CD4-positive, alpha-beta T cell treated with Interleukin-6 at 100 ng/mL for 8 hours (primary cell): ENCODE measurements around the gene PJA2.
A peak's percentile ranks its signal among the peaks of the same experiment; 100 is the strongest.

ENCODE experiments used
- DNase-seq: peaks from one replicate; pipeline ENCODE4 v3.0.0-alpha.2; 2020; ENCODE audit warnings: mixed read lengths, low spot score

Gene PJA2

DNA sequence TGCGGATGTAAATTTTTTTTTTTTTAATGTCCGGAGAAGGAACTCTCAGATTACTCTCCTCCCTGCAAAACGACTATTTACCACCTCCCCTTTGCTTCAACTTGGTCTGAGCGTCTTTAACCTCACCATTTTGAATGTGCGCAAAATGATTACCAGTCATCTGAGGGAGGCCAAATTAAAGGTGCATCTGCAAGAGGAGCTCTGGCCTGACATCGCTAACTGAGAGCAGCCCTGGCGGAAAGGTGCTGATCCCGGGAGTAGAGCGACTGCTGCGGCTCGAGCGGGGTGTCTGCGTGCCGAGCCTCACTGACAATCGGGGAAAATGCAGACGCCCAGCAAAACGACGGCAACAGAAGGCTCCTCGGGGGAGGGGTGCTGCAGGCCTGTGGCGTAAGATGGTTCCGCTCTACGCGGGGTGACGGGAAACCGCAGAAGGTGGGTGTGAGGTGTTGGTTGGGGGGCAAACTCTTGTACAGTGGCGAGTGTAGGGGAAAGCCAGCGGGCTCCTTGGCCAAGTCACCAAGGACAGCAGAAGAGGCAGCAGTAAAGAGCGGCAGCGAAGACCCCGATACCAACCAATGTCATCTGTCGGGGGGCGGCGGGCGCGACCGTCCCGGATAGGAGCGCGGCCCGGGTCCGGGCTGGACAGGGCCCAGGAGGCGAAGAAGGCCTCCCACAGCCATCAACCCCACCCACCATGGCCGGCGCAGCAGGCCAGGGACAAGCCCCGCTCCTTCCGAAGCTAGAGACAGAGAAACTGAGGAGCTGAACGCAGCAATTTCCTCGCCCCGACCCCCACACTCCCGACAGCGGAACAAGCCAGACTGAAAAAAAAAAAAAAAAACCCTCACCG, 557 bp downstream of the PJA2 start:
- DNase-seq = peak; percentile 77

DNA sequence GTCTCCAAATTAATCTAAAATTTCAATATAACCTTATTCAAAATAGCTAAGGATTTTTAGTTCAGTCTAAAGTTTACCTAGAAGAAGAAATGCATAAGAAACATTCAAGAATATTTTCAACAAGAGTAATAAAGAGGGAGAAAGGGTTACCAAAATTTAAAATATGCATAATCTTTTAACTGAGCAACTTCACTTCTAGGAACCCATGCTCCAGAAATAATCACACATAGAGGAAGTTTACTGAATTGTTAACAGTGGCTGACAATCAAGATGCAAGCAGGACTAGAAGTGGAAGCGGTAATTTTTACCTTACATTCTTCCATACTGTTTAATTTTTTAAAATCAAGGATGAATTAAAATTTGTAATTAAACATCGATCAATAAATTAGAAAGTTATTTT, 1.9 kb downstream of the PJA2 start:
- DNase-seq = no peak

DNA sequence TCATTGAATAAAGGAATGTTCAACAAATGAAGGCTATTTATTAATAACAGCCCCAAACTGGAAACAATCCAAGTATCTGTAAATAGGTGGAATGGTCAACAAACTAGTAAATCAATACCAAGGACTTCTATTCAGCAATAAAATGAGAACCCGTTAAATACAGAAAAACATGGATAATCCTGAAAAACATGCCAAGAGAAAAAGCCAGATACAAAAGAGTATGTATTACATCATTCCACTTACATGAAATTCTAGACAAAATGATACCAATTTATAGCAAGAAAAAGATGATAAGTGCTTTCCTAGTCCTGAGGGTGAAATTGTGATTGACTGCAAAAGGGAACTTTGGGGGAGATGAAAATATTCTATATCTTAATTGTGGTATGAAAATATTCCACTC, 3.1 kb downstream of the PJA2 start:
- no peak for DNase-seq

DNA sequence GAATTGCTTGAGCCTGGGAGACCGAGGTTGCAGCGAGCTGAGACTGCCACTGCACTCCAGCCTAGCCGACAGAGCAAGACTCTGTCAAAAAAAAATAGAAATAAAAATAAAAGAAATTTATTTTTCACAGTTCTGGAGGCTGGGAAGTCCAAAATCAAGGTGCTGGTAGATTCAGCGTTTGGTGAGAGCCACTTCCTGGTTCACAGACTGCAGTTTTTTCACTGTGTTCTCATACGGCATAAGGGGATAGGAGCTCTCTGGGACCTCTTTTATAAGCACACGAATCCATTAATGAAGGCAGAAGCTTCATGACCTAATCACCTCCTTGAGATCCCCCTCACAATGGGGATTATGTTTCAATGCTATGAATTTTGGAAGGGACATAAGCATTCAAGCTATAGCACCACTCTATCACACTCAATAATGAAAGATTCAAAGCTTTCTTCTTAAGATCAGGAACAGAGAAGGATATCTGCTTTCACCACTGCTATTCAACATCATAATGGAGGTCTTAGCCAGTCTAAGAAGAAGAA, 5.3 kb downstream of the PJA2 start:
- DNase-seq = no peak

DNA sequence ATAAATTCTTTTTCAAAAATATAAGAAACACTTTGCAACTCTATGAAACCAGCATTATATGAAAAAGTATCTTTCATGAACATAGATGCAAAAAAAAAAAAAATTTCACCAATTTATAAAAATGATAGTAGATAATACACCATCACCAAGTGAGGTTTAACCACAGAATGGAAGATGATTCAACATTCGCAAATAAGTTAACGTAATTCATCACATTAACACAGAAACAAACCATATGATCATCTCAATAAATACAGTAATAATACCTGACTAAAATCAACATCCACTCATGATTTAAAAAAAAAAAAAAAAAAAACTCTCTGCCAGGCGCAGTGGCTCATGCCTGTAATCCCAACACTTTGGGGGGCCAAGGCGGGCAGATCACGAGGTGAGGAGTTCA, 6.3 kb downstream of the PJA2 start:
- DNase-seq = no peak

DNA sequence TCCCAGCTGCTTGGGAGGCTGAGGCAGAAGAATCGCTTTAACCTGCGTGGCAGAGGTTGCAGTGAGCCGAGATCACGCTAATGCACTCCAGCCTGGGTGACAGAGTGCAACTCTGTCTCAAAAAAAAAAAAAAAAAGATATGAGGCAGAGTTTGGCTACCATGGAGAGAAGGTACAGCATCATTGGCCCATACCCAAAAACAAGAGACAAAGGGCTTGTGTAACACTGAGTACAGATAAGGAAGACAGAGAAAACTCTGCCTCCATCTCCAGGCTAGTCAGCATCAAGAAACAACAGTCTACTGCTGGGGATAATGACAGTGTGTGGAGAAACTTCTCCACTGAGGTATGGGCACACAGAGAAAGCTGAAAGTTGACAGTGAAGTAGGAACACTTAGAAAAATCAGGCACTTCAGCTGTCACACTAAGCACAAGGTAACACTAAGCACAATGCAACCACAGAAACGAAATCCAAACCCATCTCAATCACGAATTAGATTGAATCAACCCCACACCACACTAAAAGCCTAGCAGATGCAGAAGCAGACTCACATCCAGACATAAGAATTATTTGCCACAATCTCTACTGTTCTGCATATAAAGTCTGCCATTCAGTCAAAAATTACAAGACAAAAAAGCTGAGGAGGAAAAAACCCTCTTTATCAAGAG, 10.5 kb downstream of the PJA2 start:
- DNase-seq = no peak

DNA sequence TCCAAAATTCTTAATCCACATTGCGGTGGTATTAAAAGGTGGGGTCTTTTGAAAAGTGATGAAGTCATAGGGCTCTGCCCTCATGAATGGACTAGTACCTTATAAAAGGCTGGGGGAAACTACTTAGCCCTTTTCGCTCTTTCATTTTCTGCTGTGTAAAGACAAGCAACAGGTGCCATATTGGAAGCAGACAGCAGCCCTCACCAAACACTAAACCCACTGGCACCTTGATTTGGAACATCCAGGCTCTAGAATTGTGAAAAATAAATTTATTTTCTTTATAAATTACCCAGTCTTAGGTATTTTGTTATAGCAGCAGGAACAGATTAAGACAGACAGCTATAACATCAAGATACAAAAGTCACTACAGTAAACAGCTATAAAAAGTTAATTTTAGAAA, 12.8 kb downstream of the PJA2 start:
- DNase-seq = no peak

DNA sequence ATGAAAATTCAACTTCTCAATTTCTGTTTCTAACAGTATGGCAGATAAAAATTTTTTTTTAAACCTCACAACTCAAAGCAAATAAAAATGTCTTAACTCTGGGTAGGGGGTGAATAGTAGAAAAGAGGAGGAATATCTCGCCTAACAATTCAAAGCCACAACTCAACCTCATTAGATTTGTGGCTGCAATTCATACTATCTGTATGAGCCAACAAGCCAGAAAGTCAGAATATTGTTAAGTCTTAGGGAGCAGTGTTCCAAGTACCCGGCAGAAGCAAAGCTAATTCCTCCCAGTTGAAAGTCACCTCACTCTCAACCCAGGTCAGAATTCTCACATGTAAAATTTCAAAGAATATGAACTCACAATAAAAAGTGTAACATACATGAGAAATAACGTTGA, 15.0 kb downstream of the PJA2 start:
- DNase-seq = no peak

DNA sequence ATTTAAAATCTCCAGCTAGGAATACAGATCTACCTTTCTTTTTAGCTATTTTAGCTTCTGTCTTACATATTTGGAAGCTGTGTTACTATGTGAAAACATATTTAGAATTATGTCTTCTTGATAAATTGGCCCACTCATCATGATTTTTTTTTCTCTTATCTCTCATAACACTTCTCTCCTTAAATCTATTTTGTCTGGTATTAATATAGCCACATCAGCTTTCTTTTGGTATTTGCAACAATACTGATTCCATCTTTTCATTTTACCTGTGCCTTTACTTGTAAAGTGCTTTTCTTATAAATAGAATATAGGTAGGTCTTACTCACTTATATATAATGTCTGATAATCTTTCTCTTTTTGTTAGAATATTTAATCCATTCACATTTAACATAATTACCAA, 19.6 kb downstream of the PJA2 start:
- DNase-seq = no peak

DNA sequence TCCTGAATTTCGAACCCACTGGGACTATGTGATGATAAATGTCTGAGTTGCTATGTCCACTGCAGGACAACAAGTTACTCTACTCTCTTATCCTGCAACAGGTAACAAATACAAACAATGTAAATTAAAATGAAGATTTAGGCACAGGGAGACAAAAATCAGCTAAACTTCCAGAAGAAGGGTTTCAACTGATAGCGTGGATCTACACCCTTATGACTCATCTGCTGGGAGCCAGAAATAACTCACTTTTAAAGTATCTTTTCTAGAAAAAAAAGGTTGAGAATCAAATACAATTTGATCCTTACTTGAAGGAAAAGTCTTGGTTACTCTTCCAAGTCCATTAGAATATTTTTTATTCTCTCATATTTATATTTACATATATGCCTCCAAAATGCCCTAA, 21.4 kb downstream of the PJA2 start:
- no peak for DNase-seq

DNA sequence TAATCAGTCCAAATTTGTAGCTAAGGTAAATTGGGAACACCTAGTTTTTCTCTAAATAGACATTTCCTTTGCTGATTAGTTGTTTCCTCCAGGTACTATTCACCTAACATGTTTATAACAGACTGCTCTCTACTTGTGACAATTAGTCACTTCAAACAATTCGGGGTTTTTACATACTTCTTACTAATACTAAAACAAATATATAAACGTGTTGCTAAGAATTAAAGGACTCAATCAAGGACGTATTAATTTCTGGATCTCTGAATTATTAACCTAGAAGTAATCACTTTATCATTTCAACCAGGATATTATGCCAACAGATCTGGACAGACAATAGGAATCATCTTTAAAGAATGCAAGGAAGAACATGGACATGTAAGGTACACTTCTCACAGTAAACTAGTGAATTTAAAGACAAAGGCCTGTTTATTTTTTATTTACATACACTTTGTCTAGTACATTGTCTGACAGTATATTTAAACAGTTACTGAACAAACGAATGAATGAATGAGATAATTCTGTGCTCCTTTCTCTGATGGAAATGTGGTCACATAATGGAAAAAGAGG, 22.3 kb downstream of the PJA2 start:
- DNase-seq = no peak

DNA sequence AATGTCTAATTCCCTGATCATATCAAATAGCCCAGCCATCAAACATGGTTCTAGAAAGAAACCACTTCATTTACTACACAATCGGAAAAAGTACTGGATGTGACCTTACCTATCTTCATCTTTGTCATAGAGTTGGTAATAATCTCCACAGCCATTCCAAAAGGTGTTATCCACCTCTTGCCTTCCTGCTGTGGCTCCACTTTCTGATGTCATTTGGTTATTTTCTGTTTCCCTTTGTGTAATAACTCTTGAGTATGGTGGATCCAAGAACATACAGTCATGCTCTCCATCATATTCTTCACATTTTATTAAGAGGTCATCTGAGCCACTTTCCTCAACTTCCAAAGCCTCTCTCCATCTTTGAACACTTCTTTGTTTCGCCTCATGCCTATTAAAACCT, 31.7 kb downstream of the PJA2 start:
- DNase-seq = no peak

DNA sequence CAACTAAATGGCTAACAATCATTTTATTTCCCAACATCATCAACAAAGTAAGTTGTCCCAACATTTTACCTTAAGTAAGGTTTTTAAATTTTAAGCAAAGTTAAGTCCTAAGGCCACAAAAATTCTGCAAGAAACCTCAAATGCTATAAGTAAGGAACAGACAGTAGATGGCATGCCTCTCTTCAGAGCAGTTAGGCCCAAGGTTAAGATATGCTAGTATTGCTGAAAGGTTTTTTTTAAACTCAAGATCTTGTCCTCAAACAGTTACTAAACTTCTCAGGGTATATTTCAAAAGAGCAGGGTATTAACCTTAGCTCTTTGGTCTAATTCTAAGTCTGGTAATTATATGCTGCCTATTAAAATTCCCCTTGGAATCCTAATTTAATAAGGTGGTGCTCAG, 35.1 kb downstream of the PJA2 start:
- DNase-seq = no peak

DNA sequence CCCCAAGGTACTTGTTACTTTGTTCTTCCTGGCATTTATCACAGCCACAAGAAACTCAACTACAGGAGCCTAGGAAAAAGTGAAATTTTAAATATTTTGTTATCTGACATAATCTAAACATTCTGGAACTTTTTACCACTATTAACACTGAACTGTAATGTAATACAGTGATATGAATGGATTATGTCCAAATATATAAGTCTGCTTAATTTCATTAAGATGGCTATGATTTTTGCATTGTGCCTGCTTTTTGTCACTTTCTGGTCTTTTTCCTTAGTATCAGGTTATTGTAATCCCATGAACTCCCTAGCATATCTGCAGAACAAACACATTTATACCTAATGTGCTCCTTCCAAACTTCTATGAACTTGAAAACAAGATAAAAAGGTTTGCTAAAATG, 35.8 kb downstream of the PJA2 start:
- no peak for DNase-seq

DNA sequence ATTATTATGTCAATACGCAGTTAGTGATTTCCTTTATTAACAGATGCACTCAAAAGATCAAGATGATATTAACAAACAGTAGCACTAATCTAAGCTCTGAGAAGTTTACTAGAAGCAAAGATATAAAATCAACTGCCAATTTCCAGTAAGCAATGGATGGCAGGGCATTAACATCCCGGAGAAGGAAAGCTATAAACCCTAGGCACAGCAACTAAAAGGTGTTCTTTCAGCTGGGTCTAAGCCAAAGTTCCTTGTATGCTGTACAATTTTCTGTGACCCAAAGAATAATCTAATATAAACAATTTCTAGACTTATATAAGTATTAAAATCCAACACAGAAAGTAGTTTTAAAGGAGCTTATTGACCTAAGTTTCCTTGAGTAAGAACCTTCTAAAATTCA, 39.4 kb downstream of the PJA2 start:
- DNase-seq = no peak

DNA sequence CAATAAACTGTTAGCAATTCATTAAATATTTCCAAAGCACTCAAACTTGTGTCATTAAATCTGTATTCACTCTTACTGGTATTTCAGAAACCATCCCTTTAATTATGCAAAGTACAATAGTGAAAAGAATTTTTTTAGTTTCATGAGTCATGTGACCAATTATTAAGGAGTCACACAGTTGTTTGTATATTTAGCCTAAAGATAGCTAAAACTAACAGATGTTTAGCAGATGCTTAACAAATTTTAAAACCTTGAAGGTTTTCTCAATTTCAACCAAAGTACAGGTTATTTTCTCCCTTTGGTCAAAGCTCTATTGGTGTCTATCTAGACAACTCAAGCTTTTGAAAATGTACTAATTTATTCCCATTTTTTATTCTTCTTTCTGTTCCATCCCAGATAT, 44.1 kb downstream of the PJA2 start:
- DNase-seq = no peak

DNA sequence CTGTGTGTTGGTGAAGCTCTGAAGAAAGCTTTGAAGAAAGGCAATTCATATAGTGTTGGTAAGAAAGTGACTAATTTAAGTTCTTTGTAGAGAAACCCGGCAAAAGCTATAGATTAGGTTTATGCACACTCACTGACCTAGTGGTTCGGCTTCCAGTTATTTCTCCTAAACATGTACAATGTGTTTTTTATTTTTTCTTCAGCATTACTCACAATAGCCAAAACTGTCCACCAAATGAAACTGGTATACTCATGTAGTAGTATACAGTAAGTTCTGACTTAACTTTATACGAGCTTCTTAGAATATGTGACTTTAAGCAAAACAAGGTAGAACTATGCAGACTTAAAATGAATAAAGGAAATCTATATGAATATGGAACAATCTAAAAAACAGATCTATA, 44.8 kb downstream of the PJA2 start:
- no peak for DNase-seq

DNA sequence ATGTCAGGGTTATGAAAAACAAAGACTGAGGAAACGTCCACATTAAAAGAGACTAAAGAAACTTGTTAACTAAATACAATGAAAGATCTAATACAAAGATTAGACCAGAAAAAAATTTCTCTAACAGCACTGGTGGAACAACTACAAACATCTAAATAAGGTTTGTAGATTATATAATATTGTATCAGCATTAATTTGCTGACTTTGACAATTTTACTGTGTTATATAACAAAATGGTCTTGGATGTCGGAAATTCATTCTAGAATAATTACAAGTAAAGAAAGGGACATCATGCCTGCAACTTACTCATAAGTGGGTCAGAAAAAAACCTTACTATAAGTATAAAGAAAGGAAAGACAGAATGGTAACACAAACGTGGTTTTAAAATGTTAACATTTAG, 50.1 kb downstream of the PJA2 start:
- no peak for DNase-seq

DNA sequence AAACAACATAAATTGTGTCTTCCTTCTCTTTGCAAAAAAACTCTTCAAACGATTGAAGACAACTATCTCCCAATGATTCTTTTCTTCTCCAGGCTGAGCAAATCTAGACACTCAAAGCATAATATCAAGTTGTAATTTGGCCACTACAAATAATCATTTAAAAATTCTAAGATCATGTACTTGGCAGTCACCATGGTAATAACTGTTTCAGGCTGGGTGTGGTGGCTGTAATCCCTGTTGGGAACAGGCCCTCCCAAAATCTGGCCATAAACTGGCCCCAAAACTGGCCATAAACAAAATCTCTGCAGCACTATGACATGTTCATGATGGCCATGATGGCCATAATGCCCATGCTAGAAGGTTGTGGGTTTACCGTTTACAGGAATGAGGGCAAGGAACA, 52.0 kb downstream of the PJA2 start:
- no peak for DNase-seq

DNA sequence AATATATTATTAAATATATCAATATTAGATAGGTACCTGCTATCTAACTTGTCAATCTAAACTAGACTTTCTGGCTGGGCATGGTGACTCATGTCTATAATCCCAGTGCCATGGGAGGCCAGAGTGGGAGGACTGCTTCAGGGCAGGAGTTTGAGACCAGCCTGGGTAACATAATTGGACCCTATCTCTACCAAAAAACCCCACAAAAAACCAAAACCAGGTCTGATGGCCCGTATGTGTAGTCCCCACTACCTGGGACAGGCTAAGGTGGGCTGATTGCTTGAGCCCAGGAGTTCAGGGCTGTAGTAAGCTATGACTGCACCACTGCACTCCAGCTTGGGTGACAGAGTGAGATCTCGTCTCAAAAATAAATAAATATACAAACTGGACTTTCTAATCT, 55.0 kb downstream of the PJA2 start:
- no peak for DNase-seq

DNA sequence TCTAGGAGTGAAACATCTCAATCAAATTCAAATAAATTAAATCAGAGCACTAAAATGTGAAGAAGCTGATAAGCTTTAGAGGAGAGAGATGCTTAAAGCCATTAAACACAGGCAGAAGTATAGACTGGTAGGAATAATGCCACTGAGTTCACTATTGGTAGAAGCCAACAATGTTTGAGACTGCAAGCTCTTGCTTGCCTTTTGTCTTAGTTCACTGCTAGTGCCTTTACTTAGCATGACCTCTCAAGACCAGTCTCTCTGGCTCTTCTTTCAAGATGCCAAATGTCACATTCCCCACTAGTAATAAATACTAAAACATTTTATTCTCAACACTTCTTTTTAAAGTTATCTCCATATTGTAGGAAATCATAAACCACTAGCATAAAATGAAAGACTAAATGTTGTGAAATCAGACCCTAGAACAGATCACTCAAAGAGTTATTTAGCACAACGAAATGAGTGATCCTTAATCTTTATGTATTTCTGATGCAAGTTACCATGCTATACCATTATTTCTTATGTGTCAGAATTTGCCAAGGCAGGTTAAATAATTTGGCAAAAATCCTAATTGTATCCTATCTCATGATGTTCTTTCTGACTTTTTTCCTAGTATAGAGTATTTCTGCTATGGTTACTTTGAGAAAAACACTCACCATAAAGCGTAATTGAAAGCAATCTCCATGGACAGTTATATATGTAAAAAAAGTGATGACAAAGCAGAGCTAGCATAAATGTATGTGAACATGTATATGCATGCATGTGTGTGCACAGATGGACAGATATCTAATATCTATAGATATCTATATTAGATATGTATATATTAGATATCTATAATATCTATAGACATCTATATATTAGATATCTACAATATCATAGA, 57.5 kb downstream of the PJA2 start:
- DNase-seq = no peak

DNA sequence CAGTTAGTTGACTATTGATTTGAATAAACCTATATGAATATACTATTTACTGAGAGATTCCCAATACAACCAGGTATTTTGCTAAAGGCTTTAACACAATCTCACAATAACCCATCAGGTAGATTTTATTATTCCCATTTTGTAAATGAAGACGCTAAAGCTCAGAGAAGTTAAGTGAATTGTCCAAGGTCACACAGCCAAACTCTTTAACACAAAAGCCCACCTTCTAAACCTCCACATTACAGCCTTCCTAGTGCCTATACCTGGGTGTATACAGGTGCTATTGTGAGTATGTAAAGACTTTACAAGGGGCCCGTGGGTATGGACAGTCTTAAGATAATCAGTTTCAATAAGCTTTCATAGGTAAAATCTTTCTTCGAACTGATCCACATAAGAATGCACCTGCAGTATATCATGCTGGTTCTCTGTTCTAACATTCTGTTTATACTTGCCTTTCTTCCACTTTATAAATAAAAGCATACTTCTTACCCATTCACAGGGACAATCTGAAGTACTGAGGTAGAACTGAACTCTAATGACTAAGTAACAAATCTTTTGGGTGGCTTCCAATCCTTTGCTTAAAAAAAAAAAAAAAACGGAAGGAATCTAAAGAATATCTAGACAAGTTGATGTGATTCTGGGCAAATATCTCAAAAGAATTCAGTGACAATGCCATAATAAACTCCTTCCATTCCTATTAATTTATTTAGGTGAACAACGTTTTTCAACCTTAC, 59.1 kb downstream of the PJA2 start:
- no peak for DNase-seq
